ENCODE data around the gene SERPINB1.
"Not testable (repeated sequence)": the region's sequence is repeated elsewhere in the genome, so short reads cannot be mapped to it uniquely, and the experiment has no call there.

SERPINB1 gene

GRCh38 chr6:2807342-2808090, 34.1 kb downstream of the SERPINB1 start:
- Histone ChIP-seq H3K4me3 (no peak overlapping the region), H3K9ac (ENCODE audit: insufficient read length) (no peak overlapping the region), H3K27ac (no peak overlapping the region), H3K9me3 (ENCODE audit: low read depth, low read length) (no peaks in the 10 kb centered on the region), H3K36me3 (ENCODE audit: insufficient read depth, low read length) (no peaks in the 10 kb centered on the region)
- DNase-seq (ENCODE audit: low read depth, low spot score): no peak
- TF ChIP-seq FOXP2 (optimal IDR thresholded peaks at IDR 0.05; ENCODE audit: control extremely low read depth, extremely low read length, insufficient read depth): no peak
- TF ChIP-seq EZH2 (IDR thresholded peaks at IDR 0.05): no peak

- Histone ChIP-seq H3K9me3 (ENCODE audit: low read depth, low read length) (no peaks in the 10 kb centered on the region), H3K4me3 (no peak overlapping the region), H3K9ac (ENCODE audit: insufficient read length) (no peak overlapping the region), H3K27ac (no peak overlapping the region), H3K36me3 (ENCODE audit: insufficient read depth, low read length) (no peaks in the 10 kb centered on the region)
- DNase-seq (ENCODE audit: low read depth, low spot score): no peak
- TF ChIP-seq EZH2 (IDR thresholded peaks at IDR 0.05): no peak
- TF ChIP-seq POLR2AphosphoS5 (IDR thresholded peaks at IDR 0.05; ENCODE audit: borderline replicate concordance, low read depth, low read length): no peak
- no peak for TF ChIP-seq FOXP2 (optimal IDR thresholded peaks at IDR 0.05; ENCODE audit: control extremely low read depth, extremely low read length, insufficient read depth)
These were observed 35.0 kb downstream of the SERPINB1 start for GRCh38 chr6:2806644-2807043.

DNA sequence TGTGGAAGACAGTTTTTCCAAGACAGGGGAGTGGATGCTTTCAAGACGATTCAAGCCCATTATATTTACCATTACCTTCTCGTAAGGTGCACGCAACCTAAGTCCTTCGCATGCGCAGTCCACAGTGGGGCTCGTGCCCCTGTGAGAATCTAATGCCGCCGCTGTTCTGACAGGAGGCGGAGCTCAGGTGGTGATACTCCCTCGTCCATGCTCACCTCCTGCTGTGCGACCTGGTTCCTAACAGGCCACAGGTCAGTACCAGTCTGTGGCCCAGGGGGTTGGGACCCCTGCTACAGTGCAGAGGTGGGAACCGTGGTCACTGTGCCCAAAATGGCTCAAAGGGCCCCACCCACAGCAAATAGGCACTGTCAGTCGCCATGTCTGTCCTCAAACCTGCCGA, 36.6 kb downstream of the SERPINB1 start:
- Histone ChIP-seq H3K9ac (ENCODE audit: insufficient read length) (no peak overlapping the region), H3K36me3 (ENCODE audit: insufficient read depth, low read length) (no peaks in the 10 kb centered on the region), H3K27ac (no peak overlapping the region), H3K4me3 (no peak overlapping the region), H3K9me3 (ENCODE audit: low read depth, low read length) (no peaks in the 10 kb centered on the region)
- TF ChIP-seq EZH2 (IDR thresholded peaks at IDR 0.05): no peak
- no peak for TF ChIP-seq POLR2AphosphoS5 (IDR thresholded peaks at IDR 0.05; ENCODE audit: borderline replicate concordance, low read depth, low read length)
- no peak for TF ChIP-seq FOXP2 (optimal IDR thresholded peaks at IDR 0.05; ENCODE audit: control extremely low read depth, extremely low read length, insufficient read depth)
- no peak for DNase-seq (ENCODE audit: low read depth, low spot score)

DNA sequence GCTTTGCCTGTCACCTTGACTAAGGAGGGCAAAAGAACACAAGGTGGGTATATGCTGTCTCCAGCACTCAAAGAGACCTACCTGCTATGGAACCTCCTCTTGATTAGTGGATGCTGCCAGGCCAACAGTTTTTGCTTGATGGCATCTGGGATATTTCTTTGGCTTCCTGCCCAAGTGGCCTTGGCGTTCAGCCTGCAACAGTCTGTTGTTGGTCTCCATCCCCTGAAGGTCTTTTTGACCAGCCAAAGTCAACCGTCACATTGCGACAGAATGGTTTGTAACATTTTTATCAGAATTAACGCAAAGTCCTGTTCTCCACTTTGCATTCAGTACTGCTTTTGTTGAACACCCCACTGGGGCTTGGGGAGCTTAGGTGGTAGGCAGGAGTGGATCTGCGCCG, 37.1 kb downstream of the SERPINB1 start:
- DNase-seq (ENCODE audit: low read depth, low spot score): no peak
- Histone ChIP-seq H3K9ac (ENCODE audit: insufficient read length) (no peak overlapping the region), H3K36me3 (ENCODE audit: insufficient read depth, low read length) (no peaks in the 10 kb centered on the region), H3K27ac (no peak overlapping the region), H3K4me3 (no peak overlapping the region), H3K9me3 (ENCODE audit: low read depth, low read length) (no peaks in the 10 kb centered on the region)
- no peak for TF ChIP-seq EZH2 (IDR thresholded peaks at IDR 0.05)
- no peak for TF ChIP-seq POLR2AphosphoS5 (IDR thresholded peaks at IDR 0.05; ENCODE audit: borderline replicate concordance, low read depth, low read length)
- no peak for TF ChIP-seq FOXP2 (optimal IDR thresholded peaks at IDR 0.05; ENCODE audit: control extremely low read depth, extremely low read length, insufficient read depth)

- no peaks in the 10 kb centered on the region for H3K9me3 ChIP-seq (ENCODE audit: low read depth, low read length)
- no peak overlapping the region for H3K9ac ChIP-seq (ENCODE audit: insufficient read length)
- H3K4me3 ChIP-seq: no peak overlapping the region
- H3K27ac ChIP-seq: no peak overlapping the region
- no peak for TF ChIP-seq POLR2AphosphoS5 (IDR thresholded peaks at IDR 0.05; ENCODE audit: borderline replicate concordance, low read depth, low read length)
- TF ChIP-seq EZH2 (IDR thresholded peaks at IDR 0.05): no peak
- no peak for TF ChIP-seq FOXP2 (optimal IDR thresholded peaks at IDR 0.05; ENCODE audit: control extremely low read depth, extremely low read length, insufficient read depth)
- H3K36me3 ChIP-seq (ENCODE audit: insufficient read depth, low read length): no peaks in the 10 kb centered on the region
- DNase-seq (ENCODE audit: low read depth, low spot score): no peak
These were observed 37.8 kb downstream of the SERPINB1 start for GRCh38 chr6:2803731-2804429.

GRCh38 chr6:2802521-2803060, 39.1 kb downstream of the SERPINB1 start:
- no peak overlapping the region for H3K27ac ChIP-seq
- no peaks in the 10 kb centered on the region for H3K9me3 ChIP-seq (ENCODE audit: low read depth, low read length)
- no peak for TF ChIP-seq POLR2AphosphoS5 (IDR thresholded peaks at IDR 0.05; ENCODE audit: borderline replicate concordance, low read depth, low read length)
- no peak for TF ChIP-seq FOXP2 (optimal IDR thresholded peaks at IDR 0.05; ENCODE audit: control extremely low read depth, extremely low read length, insufficient read depth)
- TF ChIP-seq EZH2 (IDR thresholded peaks at IDR 0.05): no peak
- H3K9ac ChIP-seq (ENCODE audit: insufficient read length): no peak overlapping the region
- DNase-seq (ENCODE audit: low read depth, low spot score): no peak
- no peaks in the 10 kb centered on the region for H3K36me3 ChIP-seq (ENCODE audit: insufficient read depth, low read length)
- no peak overlapping the region for H3K4me3 ChIP-seq

DNA sequence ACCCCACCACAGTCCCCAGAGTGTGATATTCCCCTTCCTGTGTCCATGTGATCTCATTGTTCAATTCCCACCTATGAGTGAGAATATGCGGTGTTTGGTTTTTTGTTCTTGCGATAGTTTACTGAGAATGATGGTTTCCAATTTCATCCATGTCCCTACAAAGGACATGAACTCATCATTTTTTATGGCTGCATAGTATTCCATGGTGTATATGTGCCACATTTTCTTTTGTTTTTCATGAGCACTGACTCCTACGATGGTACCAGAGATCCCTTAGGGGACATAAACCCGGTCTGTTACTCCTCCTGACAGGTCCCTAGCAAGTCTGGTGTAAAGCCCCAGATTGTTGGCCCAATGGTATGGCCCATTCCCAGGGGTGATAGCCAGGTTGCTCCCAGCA, 40.0 kb downstream of the SERPINB1 start:
- H3K9ac ChIP-seq (ENCODE audit: insufficient read length); H3K36me3 ChIP-seq (ENCODE audit: insufficient read depth, low read length); H3K9me3 ChIP-seq (ENCODE audit: low read depth, low read length); H3K4me3 ChIP-seq; H3K27ac ChIP-seq; DNase-seq (ENCODE audit: low read depth, low spot score): not testable (repeated sequence)

- Histone ChIP-seq H3K4me3 (no peak overlapping the region), H3K36me3 (ENCODE audit: insufficient read depth, low read length) (no peaks in the 10 kb centered on the region), H3K9ac (ENCODE audit: insufficient read length) (no peak overlapping the region), H3K9me3 (ENCODE audit: low read depth, low read length) (no peaks in the 10 kb centered on the region), H3K27ac (no peak overlapping the region)
- no peak for DNase-seq (ENCODE audit: low read depth, low spot score)
- no peak for TF ChIP-seq EZH2 (IDR thresholded peaks at IDR 0.05)
- no peak for TF ChIP-seq FOXP2 (optimal IDR thresholded peaks at IDR 0.05; ENCODE audit: control extremely low read depth, extremely low read length, insufficient read depth)
- no peak for TF ChIP-seq POLR2AphosphoS5 (IDR thresholded peaks at IDR 0.05; ENCODE audit: borderline replicate concordance, low read depth, low read length)
These were observed 40.9 kb downstream of the SERPINB1 start for GRCh38 chr6:2800552-2801316.
